ENCODE data around the gene TCF4.

The TCF4 gene

DNA sequence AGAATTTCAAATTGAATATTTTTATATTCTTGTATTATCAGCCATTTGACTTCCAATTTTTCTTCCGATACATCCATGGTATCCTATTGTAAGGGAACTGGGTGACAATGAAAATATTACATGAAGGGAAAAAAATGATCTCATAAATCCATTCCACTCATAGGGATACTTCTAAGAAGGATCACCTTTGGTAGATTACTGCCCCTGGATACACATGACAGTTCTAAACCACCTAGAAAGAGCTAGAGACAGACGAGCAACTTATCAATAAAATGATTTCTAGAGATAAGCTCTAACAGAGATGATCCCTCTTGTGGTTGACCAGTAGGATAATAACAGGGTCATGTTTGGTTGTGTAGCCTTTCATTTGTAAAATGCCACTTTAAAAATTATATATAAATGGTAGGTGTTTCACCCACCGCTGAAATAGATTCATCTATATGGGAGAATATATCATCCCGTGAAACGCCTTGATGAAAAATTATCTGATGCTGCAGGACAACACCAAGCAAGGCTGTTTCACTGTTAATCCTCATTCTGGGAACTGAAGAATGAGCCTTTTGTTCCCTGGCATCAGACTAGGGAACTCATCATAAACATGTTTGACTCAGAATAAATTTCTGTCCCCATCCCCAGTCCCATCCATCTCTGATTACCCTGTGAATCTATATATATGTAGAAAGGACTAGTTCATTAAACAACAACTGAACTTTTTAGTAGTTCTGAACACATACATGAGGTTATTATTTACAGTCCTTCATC, 180.0 kb downstream of the TCF4 start:
- no peaks in the 10 kb centered on the region for H3K9me3 ChIP-seq (ENCODE audit: control insufficient read depth, insufficient read depth, low read length)
- no peak overlapping the region for H3K4me3 ChIP-seq (ENCODE audit: low read depth, low read length)
- H3K27me3 ChIP-seq (ENCODE audit: control insufficient read depth, insufficient read depth, low read length) = no peaks in the 10 kb centered on the region
- peaks cover 24% of the 10 kb centered on the region for H3K4me1 ChIP-seq (ENCODE audit: control insufficient read depth, insufficient read depth, low read length)
- H3K9ac ChIP-seq (ENCODE audit: low read depth, low read length) = no peak overlapping the region
- no peaks in the 10 kb centered on the region for H3K36me3 ChIP-seq (ENCODE audit: control insufficient read depth, insufficient read depth, low read length)

DNA sequence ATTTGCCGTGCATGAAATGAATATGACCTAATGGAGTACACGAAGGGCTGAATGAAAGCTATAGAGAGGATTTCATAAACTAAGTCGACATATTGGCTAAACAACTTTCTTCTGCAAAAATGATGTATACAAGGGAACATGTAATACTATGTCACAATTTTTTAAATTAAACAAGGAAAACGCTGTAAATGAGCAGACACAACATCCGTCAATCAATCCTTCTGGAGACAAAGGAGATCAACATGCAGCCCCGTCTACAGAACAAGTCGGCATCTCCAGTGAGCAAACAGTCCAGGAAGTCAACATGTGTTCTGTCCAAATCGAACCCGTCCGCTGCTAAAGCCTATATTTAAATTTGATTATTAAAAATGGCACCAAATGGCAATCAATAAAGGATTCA, 180.8 kb downstream of the TCF4 start:
- H3K27me3 ChIP-seq (ENCODE audit: control insufficient read depth, insufficient read depth, low read length) = no peaks in the 10 kb centered on the region
- no peaks in the 10 kb centered on the region for H3K36me3 ChIP-seq (ENCODE audit: control insufficient read depth, insufficient read depth, low read length)
- H3K4me1 ChIP-seq (ENCODE audit: control insufficient read depth, insufficient read depth, low read length) = peaks cover 30% of the 10 kb centered on the region
- no peak overlapping the region for H3K9ac ChIP-seq (ENCODE audit: low read depth, low read length)
- no peaks in the 10 kb centered on the region for H3K9me3 ChIP-seq (ENCODE audit: control insufficient read depth, insufficient read depth, low read length)
- no peak overlapping the region for H3K4me3 ChIP-seq (ENCODE audit: low read depth, low read length)

GRCh38 chr18:55406451-55406991, 181.5 kb downstream of the TCF4 start:
- H3K4me3 ChIP-seq (ENCODE audit: low read depth, low read length) = no peak overlapping the region
- H3K9ac ChIP-seq (ENCODE audit: low read depth, low read length) = no peak overlapping the region
- no peaks in the 10 kb centered on the region for H3K36me3 ChIP-seq (ENCODE audit: control insufficient read depth, insufficient read depth, low read length)
- peaks cover 37% of the 10 kb centered on the region for H3K4me1 ChIP-seq (ENCODE audit: control insufficient read depth, insufficient read depth, low read length)
- H3K9me3 ChIP-seq (ENCODE audit: control insufficient read depth, insufficient read depth, low read length) = no peaks in the 10 kb centered on the region
- no peaks in the 10 kb centered on the region for H3K27me3 ChIP-seq (ENCODE audit: control insufficient read depth, insufficient read depth, low read length)

DNA sequence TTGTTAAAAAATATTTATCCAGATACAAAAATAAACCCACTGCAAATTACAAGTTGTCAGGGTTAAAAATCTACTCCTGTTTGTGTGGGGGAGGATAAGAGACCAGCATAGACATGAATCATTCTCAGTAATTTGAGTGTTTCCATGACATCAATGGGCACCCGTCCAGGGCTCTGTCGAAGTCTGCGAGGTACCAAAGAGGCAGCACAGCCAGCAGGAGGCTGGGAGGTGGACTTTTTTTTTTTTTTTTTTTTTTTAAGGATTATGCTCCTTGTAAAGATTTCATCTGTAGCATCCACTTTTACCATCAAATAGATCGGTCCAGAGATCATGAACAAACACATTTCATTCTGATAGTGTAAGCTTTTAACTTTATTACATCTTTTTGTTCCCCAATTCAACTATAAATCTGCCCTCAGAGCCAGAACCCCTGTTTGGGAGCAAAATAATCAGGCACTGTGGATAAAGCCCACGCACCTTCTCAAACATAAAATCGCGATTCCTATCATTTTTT, 182.0 kb downstream of the TCF4 start:
- H3K9me3 ChIP-seq (ENCODE audit: control insufficient read depth, insufficient read depth, low read length) = no peaks in the 10 kb centered on the region
- no peak overlapping the region for H3K4me3 ChIP-seq (ENCODE audit: low read depth, low read length)
- peaks cover 42% of the 10 kb centered on the region for H3K4me1 ChIP-seq (ENCODE audit: control insufficient read depth, insufficient read depth, low read length)
- H3K36me3 ChIP-seq (ENCODE audit: control insufficient read depth, insufficient read depth, low read length) = no peaks in the 10 kb centered on the region
- no peaks in the 10 kb centered on the region for H3K27me3 ChIP-seq (ENCODE audit: control insufficient read depth, insufficient read depth, low read length)
- no peak overlapping the region for H3K9ac ChIP-seq (ENCODE audit: low read depth, low read length)

- H3K9ac ChIP-seq (ENCODE audit: low read depth, low read length) = no peak overlapping the region
- H3K9me3 ChIP-seq (ENCODE audit: control insufficient read depth, insufficient read depth, low read length) = no peaks in the 10 kb centered on the region
- no peaks in the 10 kb centered on the region for H3K27me3 ChIP-seq (ENCODE audit: control insufficient read depth, insufficient read depth, low read length)
- peaks cover 47% of the 10 kb centered on the region for H3K4me1 ChIP-seq (ENCODE audit: control insufficient read depth, insufficient read depth, low read length)
- no peaks in the 10 kb centered on the region for H3K36me3 ChIP-seq (ENCODE audit: control insufficient read depth, insufficient read depth, low read length)
- no peak overlapping the region for H3K4me3 ChIP-seq (ENCODE audit: low read depth, low read length)
Measured at GRCh38 chr18:55405475-55405874, 182.5 kb downstream of the TCF4 start.

GRCh38 chr18:55404832-55405465, 183.0 kb downstream of the TCF4 start:
- Histone ChIP-seq H3K9me3 (ENCODE audit: control insufficient read depth, insufficient read depth, low read length) (no peaks in the 10 kb centered on the region), H3K36me3 (ENCODE audit: control insufficient read depth, insufficient read depth, low read length) (no peaks in the 10 kb centered on the region), H3K4me1 (ENCODE audit: control insufficient read depth, insufficient read depth, low read length) (peaks cover 52% of the 10 kb centered on the region), H3K27me3 (ENCODE audit: control insufficient read depth, insufficient read depth, low read length) (no peaks in the 10 kb centered on the region), H3K4me3 (ENCODE audit: low read depth, low read length) (no peak overlapping the region), H3K9ac (ENCODE audit: low read depth, low read length) (no peak overlapping the region)

DNA sequence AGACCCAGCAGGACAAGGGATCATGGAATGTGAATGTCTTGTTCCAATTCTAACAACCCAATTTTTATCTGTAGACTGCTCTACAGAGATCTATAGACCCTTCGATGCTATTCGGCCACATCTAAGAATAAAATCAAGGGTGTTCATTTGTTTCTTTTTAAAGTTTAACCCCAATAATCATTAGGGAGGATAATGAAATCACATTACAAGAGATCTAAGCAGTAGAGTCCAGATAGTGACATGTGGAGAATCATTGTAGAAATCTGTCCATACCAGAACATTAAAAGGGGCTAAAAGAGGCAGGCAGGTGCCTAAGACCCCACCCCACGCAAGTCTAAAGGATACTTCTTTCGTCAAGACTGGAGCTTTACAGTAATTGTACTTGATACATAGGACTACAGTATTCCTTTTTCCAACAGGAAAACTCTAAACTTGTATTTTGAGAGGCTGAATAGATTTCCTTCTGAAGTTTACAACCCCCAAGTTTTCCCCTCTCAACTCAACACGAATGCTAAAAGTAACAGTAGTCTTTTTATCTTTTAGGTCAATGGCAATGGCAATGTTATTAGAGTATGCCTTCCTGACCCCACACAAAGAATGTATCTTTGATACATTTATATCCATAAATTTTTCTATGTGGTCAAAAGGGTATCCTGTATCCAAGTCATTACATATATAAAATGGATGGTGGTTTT, 183.7 kb downstream of the TCF4 start:
- H3K9ac ChIP-seq (ENCODE audit: low read depth, low read length) = no peak overlapping the region
- H3K36me3 ChIP-seq (ENCODE audit: control insufficient read depth, insufficient read depth, low read length) = no peaks in the 10 kb centered on the region
- no peaks in the 10 kb centered on the region for H3K27me3 ChIP-seq (ENCODE audit: control insufficient read depth, insufficient read depth, low read length)
- H3K4me3 ChIP-seq (ENCODE audit: low read depth, low read length) = no peak overlapping the region
- peaks cover 50% of the 10 kb centered on the region for H3K4me1 ChIP-seq (ENCODE audit: control insufficient read depth, insufficient read depth, low read length)
- no peaks in the 10 kb centered on the region for H3K9me3 ChIP-seq (ENCODE audit: control insufficient read depth, insufficient read depth, low read length)

GRCh38 chr18:55403421-55403949, 184.5 kb downstream of the TCF4 start:
- no peaks in the 10 kb centered on the region for H3K36me3 ChIP-seq (ENCODE audit: control insufficient read depth, insufficient read depth, low read length)
- H3K27me3 ChIP-seq (ENCODE audit: control insufficient read depth, insufficient read depth, low read length) = no peaks in the 10 kb centered on the region
- H3K4me1 ChIP-seq (ENCODE audit: control insufficient read depth, insufficient read depth, low read length) = peaks cover 43% of the 10 kb centered on the region
- H3K9me3 ChIP-seq (ENCODE audit: control insufficient read depth, insufficient read depth, low read length) = no peaks in the 10 kb centered on the region
- H3K9ac ChIP-seq (ENCODE audit: low read depth, low read length) = no peak overlapping the region
- H3K4me3 ChIP-seq (ENCODE audit: low read depth, low read length) = no peak overlapping the region

- H3K36me3 ChIP-seq (ENCODE audit: control insufficient read depth, insufficient read depth, low read length) = no peaks in the 10 kb centered on the region
- H3K27me3 ChIP-seq (ENCODE audit: control insufficient read depth, insufficient read depth, low read length) = no peaks in the 10 kb centered on the region
- H3K4me1 ChIP-seq (ENCODE audit: control insufficient read depth, insufficient read depth, low read length) = peaks cover 42% of the 10 kb centered on the region
- H3K9ac ChIP-seq (ENCODE audit: low read depth, low read length) = no peak overlapping the region
- H3K9me3 ChIP-seq (ENCODE audit: control insufficient read depth, insufficient read depth, low read length) = no peaks in the 10 kb centered on the region
- no peak overlapping the region for H3K4me3 ChIP-seq (ENCODE audit: low read depth, low read length)
Measured at GRCh38 chr18:55402731-55403405, 185.1 kb downstream of the TCF4 start.

DNA sequence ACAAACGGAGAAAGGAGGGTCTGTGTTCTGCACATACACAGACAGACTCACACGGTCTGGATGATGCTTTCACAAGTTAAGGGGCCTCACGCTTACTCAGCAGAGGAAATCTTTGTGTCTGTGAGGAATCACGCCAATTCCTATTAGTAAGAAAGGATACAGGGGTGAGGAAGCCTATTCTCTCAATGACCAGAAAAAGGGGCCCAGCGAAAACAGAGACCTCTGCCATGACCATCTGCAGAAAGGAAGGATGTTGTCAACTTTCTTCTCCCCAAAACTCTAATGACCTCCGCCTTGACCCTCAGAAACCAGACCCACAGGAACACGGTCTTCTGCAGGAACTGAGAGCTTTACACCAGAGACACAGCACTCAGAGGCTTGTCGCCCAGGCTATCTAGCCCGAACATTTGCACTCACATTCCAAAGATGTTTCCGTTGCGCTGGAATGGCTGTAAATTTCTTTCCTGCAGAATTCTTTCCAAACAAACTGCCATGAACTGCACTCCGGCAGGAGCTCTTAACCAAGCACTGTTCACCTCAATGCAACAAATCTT, 186.3 kb downstream of the TCF4 start:
- Histone ChIP-seq H3K9me3 (ENCODE audit: control insufficient read depth, insufficient read depth, low read length) (no peaks in the 10 kb centered on the region), H3K27me3 (ENCODE audit: control insufficient read depth, insufficient read depth, low read length) (no peaks in the 10 kb centered on the region), H3K4me3 (ENCODE audit: low read depth, low read length) (no peak overlapping the region), H3K36me3 (ENCODE audit: control insufficient read depth, insufficient read depth, low read length) (no peaks in the 10 kb centered on the region), H3K4me1 (ENCODE audit: control insufficient read depth, insufficient read depth, low read length) (peaks cover 44% of the 10 kb centered on the region), H3K9ac (ENCODE audit: low read depth, low read length) (no peak overlapping the region)

All from iPS-15b (cell line).